ENCODE data around the gene CDH15.
"Not testable (repeated sequence)": the region's sequence is repeated elsewhere in the genome, so short reads cannot be mapped to it uniquely, and the experiment has no call there.

The CDH15 gene

GRCh38 chr16:89155851-89156739 lies 15.5 kb upstream of the CDH15 start:
- peak in 2 of 14 donors; percentile 6 to 38 for DNase-seq

- no peak for DNase-seq
Observed at GRCh38 chr16:89156740-89157645, 14.6 kb upstream of the CDH15 start.

GRCh38 chr16:89157778-89158177 lies 13.8 kb upstream of the CDH15 start:
- DNase-seq: no peak

GRCh38 chr16:89159066-89159849 lies 12.3 kb upstream of the CDH15 start:
- DNase-seq: no peak

- no peak for DNase-seq
Observed at GRCh38 chr16:89159850-89160354, 11.6 kb upstream of the CDH15 start.

- no peak for DNase-seq
Observed at GRCh38 chr16:89160977-89161701, 10.4 kb upstream of the CDH15 start.

GRCh38 chr16:89161763-89162713 lies 9.5 kb upstream of the CDH15 start:
- no peak for DNase-seq

- no peak for DNase-seq
Observed at GRCh38 chr16:89163297-89163696, 8.3 kb upstream of the CDH15 start.

- DNase-seq: no peak
Observed at GRCh38 chr16:89164436-89164835, 7.1 kb upstream of the CDH15 start.

- no peak for DNase-seq
Observed at GRCh38 chr16:89164847-89165680, 6.5 kb upstream of the CDH15 start.

GRCh38 chr16:89165681-89165979 lies 5.9 kb upstream of the CDH15 start:
- DNase-seq: not testable (repeated sequence)

GRCh38 chr16:89166696-89167424 lies 4.7 kb upstream of the CDH15 start:
- no peak for DNase-seq

GRCh38 chr16:89167425-89167941 lies 4.1 kb upstream of the CDH15 start:
- DNase-seq: peak in 13 of 14 donors; percentile 15 to 87 (median 63)

GRCh38 chr16:89168381-89169189 lies 3.0 kb upstream of the CDH15 start:
- no peak for DNase-seq

GRCh38 chr16:89169778-89170177 lies 1.8 kb upstream of the CDH15 start:
- no peak for DNase-seq

- no peak for DNase-seq
Observed at GRCh38 chr16:89170346-89171215, 967 bp upstream of the CDH15 start.

- no peak for DNase-seq
Observed at GRCh38 chr16:89172171-89172527, 601 bp downstream of the CDH15 start.
